Right atrium auricular region (tissue), 2 donors: Measurements from ENCODE around the gene TSPAN5. TPM values are rescaled to one million over a fixed set of nuclear protein-coding genes. Genes with fewer than 3 reads are reported as not detected.

Source experiments
- DNase-seq: peaks from one replicate; pipeline ENCODE4 v3.0.0-alpha.2; 2019; ENCODE audit warnings: low spot score
- H3K27ac ChIP-seq, 2 donors: fragments of 200-600 bp; sonication (generic); 1 replicate in 1 of 2; 2 replicates in 1 of 2; pipeline ENCODE4 v1.5.1; 2016 to 2019
- H3K27me3 ChIP-seq, 2 donors: fragments of 200-600 bp; sonication (generic); one replicate each; pipeline versions ENCODE4 v1.5.1 to v1.6.0; 2017 to 2019
- H3K36me3 ChIP-seq: fragments of 200-600 bp; sonication (generic); one replicate; pipeline ENCODE4 v1.5.1; 2016
- H3K4me1 ChIP-seq, 2 donors: fragments of 200-600 bp; sonication (generic); one replicate each; pipeline versions ENCODE4 v1.5.1 to v1.6.0; 2017 to 2019
- H3K4me3 ChIP-seq, 2 donors: fragments of 200-600 bp; sonication (generic); 1 replicate in 1 of 2; 2 replicates in 1 of 2; pipeline ENCODE4 v1.5.1; 2017 to 2019; ENCODE audit warnings: mild to moderate bottlenecking in 1 of 2, moderate library complexity in 1 of 2
- H3K9me3 ChIP-seq, 2 donors: fragments of 200-600 bp; sonication (generic); one replicate each; pipeline ENCODE4 v1.5.1; 2019
- CTCF ChIP-seq, 2 donors: fragments of 200-600 bp; sonication (generic); IDR thresholded peaks; one replicate each; pipeline ENCODE4 v1.5.1; 2019; ENCODE audit warnings: antibody characterized with exemption in 2 of 2
- total RNA-seq, 2 donors: library from RNA; depleted of rRNA; stranded (reverse); fragments of >200 nt; gene quantifications; one replicate each; pipeline ENCODE4 v1.1.0, GENCODE V29; 2016

TSPAN5 gene
- total RNA-seq, 2 donors from 2014 or later: 1.8 to 5.7 TPM

GRCh38 chr4:98512918-98513317 is 145.5 kb downstream of the TSPAN5 start:
- no peak for DNase-seq
- no peaks in the 10 kb centered on the region for H3K4me1 ChIP-seq
- no peaks in the 10 kb centered on the region for H3K27me3 ChIP-seq
- no peak overlapping the region for H3K4me3 ChIP-seq
- no peaks in the 10 kb centered on the region for H3K9me3 ChIP-seq
- TF ChIP-seq CTCF (IDR thresholded peaks at IDR 0.05): no peak
- no peak overlapping the region for H3K27ac ChIP-seq
- H3K36me3 ChIP-seq: no peaks in the 10 kb centered on the region

- Histone ChIP-seq H3K9me3 (no peaks in the 10 kb centered on the region), H3K4me1 (no peaks in the 10 kb centered on the region), H3K27ac (no peak overlapping the region), H3K4me3 (no peak overlapping the region), H3K27me3 (no peaks in the 10 kb centered on the region), H3K36me3 (no peaks in the 10 kb centered on the region)
- DNase-seq: no peak
- no peak for TF ChIP-seq CTCF (IDR thresholded peaks at IDR 0.05)
Measured at GRCh38 chr4:98510757-98511517, 147.5 kb downstream of the TSPAN5 start.

GRCh38 chr4:98510340-98510739 is 148.1 kb downstream of the TSPAN5 start:
- no peak for TF ChIP-seq CTCF (IDR thresholded peaks at IDR 0.05)
- no peak overlapping the region for H3K27ac ChIP-seq
- H3K4me3 ChIP-seq: no peak overlapping the region
- DNase-seq: no peak
- no peaks in the 10 kb centered on the region for H3K4me1 ChIP-seq
- H3K9me3 ChIP-seq: no peaks in the 10 kb centered on the region
- H3K36me3 ChIP-seq: no peaks in the 10 kb centered on the region
- H3K27me3 ChIP-seq: no peaks in the 10 kb centered on the region

GRCh38 chr4:98509721-98510120 is 148.7 kb downstream of the TSPAN5 start:
- H3K4me1 ChIP-seq: no peaks in the 10 kb centered on the region
- no peaks in the 10 kb centered on the region for H3K9me3 ChIP-seq
- H3K36me3 ChIP-seq: no peaks in the 10 kb centered on the region
- H3K27me3 ChIP-seq: no peaks in the 10 kb centered on the region
- DNase-seq: no peak
- TF ChIP-seq CTCF (IDR thresholded peaks at IDR 0.05): no peak
- no peak overlapping the region for H3K4me3 ChIP-seq
- no peak overlapping the region for H3K27ac ChIP-seq

- no peak overlapping the region for H3K27ac ChIP-seq
- DNase-seq: no peak
- no peaks in the 10 kb centered on the region for H3K4me1 ChIP-seq
- H3K36me3 ChIP-seq: no peaks in the 10 kb centered on the region
- no peaks in the 10 kb centered on the region for H3K27me3 ChIP-seq
- no peak for TF ChIP-seq CTCF (IDR thresholded peaks at IDR 0.05)
- no peak overlapping the region for H3K4me3 ChIP-seq
- no peaks in the 10 kb centered on the region for H3K9me3 ChIP-seq
Measured at GRCh38 chr4:98508829-98509598, 149.4 kb downstream of the TSPAN5 start.
